NCI-H526 treated with DMSO at 0.1 percent for 48 hours (cell line): ENCODE data around the gene DHX30.

Experiments
- DNase-seq: peaks from one replicate; lab custom pipeline; 2025; lab: John Stamatoyannopoulos, UW

Gene DHX30

GRCh38 chr3:47854267-47854666 lies 51.3 kb downstream of the DHX30 start:
- no peak for DNase-seq

- no peak for DNase-seq
Measured at GRCh38 chr3:47854720-47855455, 52.0 kb downstream of the DHX30 start.

- DNase-seq: no peak
Measured at GRCh38 chr3:47855461-47856383, 52.8 kb downstream of the DHX30 start.

GRCh38 chr3:47856669-47857068 lies 53.7 kb downstream of the DHX30 start:
- DNase-seq: no peak

GRCh38 chr3:47857151-47857550 lies 54.2 kb downstream of the DHX30 start:
- DNase-seq: no peak

GRCh38 chr3:47859956-47860605 lies 57.1 kb downstream of the DHX30 start:
- no peak for DNase-seq

GRCh38 chr3:47863391-47864128 lies 60.6 kb downstream of the DHX30 start:
- no peak for DNase-seq

GRCh38 chr3:47865192-47865591 lies 62.3 kb downstream of the DHX30 start:
- no peak for DNase-seq

GRCh38 chr3:47867451-47868044 lies 64.6 kb downstream of the DHX30 start:
- DNase-seq: no peak

- no peak for DNase-seq
Measured at GRCh38 chr3:47868306-47868705, 65.4 kb downstream of the DHX30 start.

GRCh38 chr3:47870156-47870555 lies 67.2 kb downstream of the DHX30 start:
- no peak for DNase-seq

GRCh38 chr3:47870702-47871260 lies 67.8 kb downstream of the DHX30 start:
- DNase-seq: no peak

GRCh38 chr3:47871389-47871788 lies 68.5 kb downstream of the DHX30 start:
- no peak for DNase-seq

GRCh38 chr3:47872916-47873315 lies 70.0 kb downstream of the DHX30 start:
- DNase-seq: no peak

- no peak for DNase-seq
Measured at GRCh38 chr3:47874438-47874837, 71.5 kb downstream of the DHX30 start.

- DNase-seq: no peak
Measured at GRCh38 chr3:47874913-47875312, 72.0 kb downstream of the DHX30 start.

- no peak for DNase-seq
Measured at GRCh38 chr3:47877290-47877689, 74.4 kb downstream of the DHX30 start.

- DNase-seq: no peak
Measured at GRCh38 chr3:47877719-47878118, 74.8 kb downstream of the DHX30 start.

- no peak for DNase-seq
Measured at GRCh38 chr3:47882338-47882737, 79.4 kb downstream of the DHX30 start.

GRCh38 chr3:47884603-47885002 lies 81.7 kb downstream of the DHX30 start:
- no peak for DNase-seq

GRCh38 chr3:47885168-47885567 lies 82.2 kb downstream of the DHX30 start:
- DNase-seq: no peak
